Measurements from ENCODE around the gene PCDH9. TPM values are rescaled to one million over a fixed set of nuclear protein-coding genes. Genes with fewer than 3 reads are reported as not detected.

Gene PCDH9
- total and polyA plus RNA-seq, 10 of the 15 experiments (the other 5 are each of a cell fraction or from before 2014, with no cell fraction given): 0.02 to 2.3 (median 0.05) TPM; not detected in 1

GRCh38 chr13:67101730-67102467, 128.2 kb downstream of the PCDH9 start (continued):
- TF ChIP-seq PRDM15 (CRISPR knock-in tag; IDR thresholded peaks at IDR 0.05) (no peak), ASH2L (IDR thresholded peaks at IDR 0.05; ENCODE audit: borderline replicate concordance, low read depth) (no peak), FOS (IDR thresholded peaks at IDR 0.05; ENCODE audit: borderline replicate concordance, extremely low read depth, insufficient read length) (no peak)

- no peak overlapping the region for H3K27ac ChIP-seq (ENCODE audit: control insufficient read depth, insufficient read depth)
- DNase-seq (ENCODE audit: low read depth, low spot score): no peak
- no peaks in the 10 kb centered on the region for H3K4me1 ChIP-seq (ENCODE audit: control insufficient read depth, insufficient read depth, low read length)
- H3K4me2 ChIP-seq (ENCODE audit: control insufficient read depth, insufficient read depth): no peak overlapping the region
- no peaks in the 10 kb centered on the region for H3K79me2 ChIP-seq (ENCODE audit: control insufficient read depth, insufficient read depth, low read length)
- no peak for ATAC-seq
- BruUV-seq (replicated peaks): no TSS peak
- no peaks in the 10 kb centered on the region for H3K9me3 ChIP-seq (replicated peaks; ENCODE audit: control insufficient read depth, insufficient read depth, low read length)
- H3K36me3 ChIP-seq (ENCODE audit: control insufficient read depth in 2 of 2, insufficient read depth in 2 of 2, low read length in 1 of 2): no peaks in the 10 kb centered on the region
- WGBS (ENCODE audit: insufficient coverage, insufficient replicate concordance, low lambda C conversion rate, missing lambda C conversion rate): 18% methylated on average over 3 of the region's 3 CpGs
- ChIA-PET SMC1A (ENCODE audit: uncharacterized antibody, unreplicated experiment) (interaction anchor here (0.8 kb wide), 1 partner anchor 11 kb away, joined by 3 read pairs; no protein-coding TSS in a partner anchor), POLR2A (no interaction called here), CTCF (no interaction called here), RAD21 (ENCODE audit: unreplicated experiment) (interaction anchor here (1.2 kb wide), 1 partner anchor 18 kb away, joined by 3 read pairs; no protein-coding TSS in a partner anchor)
- no peak for FAIRE-seq
- no peak overlapping the region for H2AFZ ChIP-seq (ENCODE audit: control insufficient read depth, low read depth, low read length)
- H3K4me3 ChIP-seq: no peak overlapping the region
- no peaks in the 10 kb centered on the region for H4K20me1 ChIP-seq (ENCODE audit: control insufficient read depth, insufficient read depth)
- in situ Hi-C loops (cut with MboI): no loop called here
- H3K27me3 ChIP-seq (replicated peaks in 1 of 2; ENCODE audit: control insufficient read depth in 2 of 2, insufficient read depth in 2 of 2, low read length in 1 of 2): no peaks in the 10 kb centered on the region
- H3K9ac ChIP-seq (ENCODE audit: control insufficient read depth, insufficient read depth, low read length): no peak overlapping the region
- intact Hi-C loops (cut with micrococcal nuclease; ENCODE audit: unreplicated experiment): no loop called here
- TF ChIP-seq NR2C2 (IDR thresholded peaks at IDR 0.05; ENCODE audit: borderline replicate concordance, control insufficient read depth, insufficient read length, low read depth) (no peak), BCL11A (IDR thresholded peaks at IDR 0.05; ENCODE audit: low read depth, low read length) (no peak), KAT2A (conservative IDR thresholded peaks at IDR 0.05; ENCODE audit: control insufficient read depth, low read depth, low read length) (no peak), USF2 (IDR thresholded peaks at IDR 0.05; ENCODE audit: borderline replicate concordance, low read depth, low read length) (no peak), STAT3 (IDR thresholded peaks at IDR 0.05; ENCODE audit: low read depth, low read length) (no peak), NBN (IDR thresholded peaks at IDR 0.05) (no peak), FOXM1 (IDR thresholded peaks at IDR 0.05; ENCODE audit: low read depth, low read length) (no peak), SKIL (IDR thresholded peaks at IDR 0.05; ENCODE audit: low read depth, poor library complexity, severe bottlenecking) (no peak)
These were observed 129.4 kb downstream of the PCDH9 start for GRCh38 chr13:67100730-67101129.
